ENCODE data around the gene GJA3.
"Not testable (repeated sequence)": the region's sequence is repeated elsewhere in the genome, so short reads cannot be mapped to it uniquely, and the experiment has no call there.

Gene GJA3

GRCh38 chr13:20181188-20181587, 20.3 kb upstream of the GJA3 start:
- DNase-seq, result no peak

GRCh38 chr13:20178156-20178555, 17.3 kb upstream of the GJA3 start:
- no peak for DNase-seq

GRCh38 chr13:20177049-20177831, 16.4 kb upstream of the GJA3 start:
- DNase-seq, result no peak

- DNase-seq, result no peak
Observed at GRCh38 chr13:20175907-20176652, 15.2 kb upstream of the GJA3 start.

GRCh38 chr13:20175406-20175794, 14.5 kb upstream of the GJA3 start:
- no peak for DNase-seq

- DNase-seq, result no peak
Observed at GRCh38 chr13:20174656-20175405, 14.0 kb upstream of the GJA3 start.

- DNase-seq, result no peak
Observed at GRCh38 chr13:20173116-20173746, 12.4 kb upstream of the GJA3 start.

GRCh38 chr13:20171364-20171763, 10.5 kb upstream of the GJA3 start:
- no peak for DNase-seq

GRCh38 chr13:20170921-20171320, 10.1 kb upstream of the GJA3 start:
- DNase-seq, result no peak

- no peak for DNase-seq
Observed at GRCh38 chr13:20168396-20168795, 7.5 kb upstream of the GJA3 start.

GRCh38 chr13:20165417-20166257, 4.8 kb upstream of the GJA3 start:
- DNase-seq, result no peak

GRCh38 chr13:20161951-20162300, 1.1 kb upstream of the GJA3 start:
- no peak for DNase-seq

GRCh38 chr13:20161275-20161950, 561 bp upstream of the GJA3 start:
- DNase-seq, result no peak

GRCh38 chr13:20159646-20160305, 1.1 kb downstream of the GJA3 start:
- DNase-seq, result no peak

- DNase-seq, result no peak
Observed at GRCh38 chr13:20157151-20157796, 3.6 kb downstream of the GJA3 start.

- no peak for DNase-seq
Observed at GRCh38 chr13:20156702-20157101, 4.2 kb downstream of the GJA3 start.

- not testable (repeated sequence) for DNase-seq
Observed at GRCh38 chr13:20153290-20153689, 7.6 kb downstream of the GJA3 start.

- DNase-seq, result no peak
Observed at GRCh38 chr13:20151612-20152011, 9.2 kb downstream of the GJA3 start.

- no peak for DNase-seq
Observed at GRCh38 chr13:20151016-20151415, 9.8 kb downstream of the GJA3 start.

- no peak for DNase-seq
Observed at GRCh38 chr13:20150561-20150960, 10.3 kb downstream of the GJA3 start.

GRCh38 chr13:20149762-20150161, 11.1 kb downstream of the GJA3 start:
- DNase-seq, result no peak
